Stimulated activated CD8-positive, alpha-beta memory T cell treated with anti-CD3 and anti-CD28 coated beads, Interleukin-7, amount 100 ng/mL, for 4 hours (primary cell): Measurements from ENCODE around the gene SLFN5.
"Not testable (repeated sequence)": the region's sequence is repeated elsewhere in the genome, so short reads cannot be mapped to it uniquely, and the experiment has no call there.

ENCODE experiments used
- DNase-seq, 2 donors: peaks; one replicate each; pipeline ENCODE4 v3.0.0-alpha.2; 2020; ENCODE audit warnings: low read depth in 2 of 2

Gene SLFN5

GRCh38 chr17:35242158-35242804 is 591 bp upstream of the SLFN5 start:
- DNase-seq: peak; percentile 78 to 81

- peak; percentile 35 to 40 for DNase-seq
These were observed 879 bp downstream of the SLFN5 start for GRCh38 chr17:35243561-35244340.

GRCh38 chr17:35244341-35245195 is 1.7 kb downstream of the SLFN5 start:
- peak; percentile 79 to 83 for DNase-seq

- DNase-seq: no peak
These were observed 2.3 kb downstream of the SLFN5 start for GRCh38 chr17:35245196-35245486.

- DNase-seq: no peak
These were observed 9.8 kb downstream of the SLFN5 start for GRCh38 chr17:35252651-35253050.

- no peak for DNase-seq
These were observed 11.4 kb downstream of the SLFN5 start for GRCh38 chr17:35254107-35254773.

GRCh38 chr17:35255316-35255715 is 12.4 kb downstream of the SLFN5 start:
- DNase-seq: no peak

GRCh38 chr17:35256629-35257028 is 13.8 kb downstream of the SLFN5 start:
- no peak for DNase-seq

GRCh38 chr17:35257208-35257659 is 14.4 kb downstream of the SLFN5 start:
- DNase-seq: no peak

- DNase-seq: no peak
These were observed 16.1 kb downstream of the SLFN5 start for GRCh38 chr17:35259001-35259400.

GRCh38 chr17:35265071-35265470 is 22.2 kb downstream of the SLFN5 start:
- DNase-seq: no peak

GRCh38 chr17:35265566-35266141 is 22.8 kb downstream of the SLFN5 start:
- DNase-seq: no peak

GRCh38 chr17:35274167-35275066 is 31.5 kb downstream of the SLFN5 start:
- DNase-seq: not testable (repeated sequence)

GRCh38 chr17:35278454-35278853 is 35.6 kb downstream of the SLFN5 start:
- DNase-seq: not testable (repeated sequence)

GRCh38 chr17:35278876-35279275 is 36.0 kb downstream of the SLFN5 start:
- not testable (repeated sequence) for DNase-seq

GRCh38 chr17:35283767-35284166 is 40.9 kb downstream of the SLFN5 start:
- DNase-seq: no peak

GRCh38 chr17:35284955-35285354 is 42.1 kb downstream of the SLFN5 start:
- no peak for DNase-seq

GRCh38 chr17:35286120-35286781 is 43.4 kb downstream of the SLFN5 start:
- DNase-seq: no peak

- no peak for DNase-seq
These were observed 44.5 kb downstream of the SLFN5 start for GRCh38 chr17:35287286-35287811.

- no peak for DNase-seq
These were observed 46.4 kb downstream of the SLFN5 start for GRCh38 chr17:35289222-35289621.
